ENCODE data around the gene BRD1. TPM values are rescaled to one million over a fixed set of nuclear protein-coding genes. Genes with fewer than 3 reads are reported as not detected.
"Not testable (repeated sequence)": the region's sequence is repeated elsewhere in the genome, so short reads cannot be mapped to it uniquely, and the experiment has no call there.

The BRD1 gene
- total RNA-seq, 1 experiment from 2014 or later, result 28.2 TPM

- no peaks in the 10 kb centered on the region for H3K4me1 ChIP-seq (replicated peaks)
- no peak overlapping the region for H3K4me3 ChIP-seq
- no peaks in the 10 kb centered on the region for H3K27me3 ChIP-seq (replicated peaks)
- 0 out of 2 replicates have a peak, but pooled peaks cover 6% of the 10 kb centered on the region for H3K9me3 ChIP-seq (replicated peaks)
- no peaks in the 10 kb centered on the region for H3K36me3 ChIP-seq
- no peak overlapping the region for H3K27ac ChIP-seq
- peak in 1 of 2 experiments; percentile 33 for DNase-seq (ENCODE audit: low read depth in 1 of 2, low spot score in 2 of 2)
These were observed 62.4 kb downstream of the BRD1 start for GRCh38 chr22:49765091-49765771.

GRCh38 chr22:49764127-49764581 is 63.5 kb downstream of the BRD1 start:
- Histone ChIP-seq H3K27ac (no peak overlapping the region), H3K36me3 (no peaks in the 10 kb centered on the region), H3K27me3 (replicated peaks) (no peaks in the 10 kb centered on the region; the same call in 1 of the 2 replicates), H3K4me3 (no peak overlapping the region), H3K9me3 (replicated peaks) (0 out of 2 replicates have a peak, but pooled peaks cover 6% of the 10 kb centered on the region), H3K4me1 (replicated peaks) (no peaks in the 10 kb centered on the region)
- DNase-seq (ENCODE audit: low read depth in 1 of 2, low spot score in 2 of 2), result no peak

GRCh38 chr22:49763696-49764095 is 64.0 kb downstream of the BRD1 start:
- 0 out of 2 replicates have a peak, but pooled peaks cover 6% of the 10 kb centered on the region for H3K9me3 ChIP-seq (replicated peaks)
- no peak overlapping the region for H3K4me3 ChIP-seq
- no peaks in the 10 kb centered on the region; the same call in 1 of the 2 replicates for H3K27me3 ChIP-seq (replicated peaks)
- peak in 1 of 2 experiments; percentile 28 for DNase-seq (ENCODE audit: low read depth in 1 of 2, low spot score in 2 of 2)
- no peak overlapping the region for H3K27ac ChIP-seq
- no peaks in the 10 kb centered on the region for H3K36me3 ChIP-seq
- no peaks in the 10 kb centered on the region for H3K4me1 ChIP-seq (replicated peaks)

GRCh38 chr22:49763138-49763537 is 64.5 kb downstream of the BRD1 start:
- Histone ChIP-seq H3K27me3 (replicated peaks) (no peaks in the 10 kb centered on the region; the same call in 1 of the 2 replicates), H3K4me1 (replicated peaks) (no peaks in the 10 kb centered on the region), H3K27ac (no peak overlapping the region), H3K9me3 (replicated peaks) (0 out of 2 replicates have a peak, but pooled peaks cover 6% of the 10 kb centered on the region), H3K4me3 (no peak overlapping the region), H3K36me3 (no peaks in the 10 kb centered on the region)
- DNase-seq (ENCODE audit: low read depth in 1 of 2, low spot score in 2 of 2), result peak in 1 of 2 experiments; percentile 32

GRCh38 chr22:49762571-49762970 is 65.1 kb downstream of the BRD1 start:
- DNase-seq (ENCODE audit: low read depth in 1 of 2, low spot score in 2 of 2); H3K4me3 ChIP-seq; H3K9me3 ChIP-seq (replicated peaks); H3K27me3 ChIP-seq (replicated peaks); H3K36me3 ChIP-seq; H3K4me1 ChIP-seq (replicated peaks); H3K27ac ChIP-seq: not testable (repeated sequence)

GRCh38 chr22:49761836-49762235 is 65.8 kb downstream of the BRD1 start:
- no peaks in the 10 kb centered on the region; the same call in none of the 2 replicates for H3K27me3 ChIP-seq (replicated peaks)
- H3K4me1 ChIP-seq (replicated peaks), result no peaks in the 10 kb centered on the region
- no peak overlapping the region for H3K27ac ChIP-seq
- H3K9me3 ChIP-seq (replicated peaks), result 0 out of 2 replicates have a peak, but pooled peaks cover 6% of the 10 kb centered on the region
- H3K4me3 ChIP-seq, result no peak overlapping the region
- DNase-seq (ENCODE audit: low read depth in 1 of 2, low spot score in 2 of 2), result no peak
- H3K36me3 ChIP-seq, result no peaks in the 10 kb centered on the region

GRCh38 chr22:49760630-49761571 is 66.8 kb downstream of the BRD1 start:
- no peak for DNase-seq (ENCODE audit: low read depth in 1 of 2, low spot score in 2 of 2)
- no peaks in the 10 kb centered on the region for H3K36me3 ChIP-seq
- H3K9me3 ChIP-seq (replicated peaks), result 0 out of 2 replicates have a peak, but pooled peaks cover 2% of the 10 kb centered on the region
- no peak overlapping the region for H3K4me3 ChIP-seq
- H3K4me1 ChIP-seq (replicated peaks), result no peaks in the 10 kb centered on the region
- H3K27ac ChIP-seq, result no peak overlapping the region
- H3K27me3 ChIP-seq (replicated peaks), result no peaks in the 10 kb centered on the region; the same call in none of the 2 replicates

- H3K27me3 ChIP-seq (replicated peaks), result no peaks in the 10 kb centered on the region; the same call in none of the 2 replicates
These were observed 67.4 kb downstream of the BRD1 start for GRCh38 chr22:49760280-49760629.

GRCh38 chr22:49756676-49757075 is 71.0 kb downstream of the BRD1 start:
- Histone ChIP-seq H3K36me3 (no peaks in the 10 kb centered on the region), H3K4me3 (no peak overlapping the region), H3K27me3 (replicated peaks) (no peaks in the 10 kb centered on the region; the same call in none of the 2 replicates), H3K4me1 (replicated peaks) (no peaks in the 10 kb centered on the region), H3K9me3 (replicated peaks) (no peaks in the 10 kb centered on the region), H3K27ac (no peak overlapping the region)
- peak in 1 of 2 experiments; percentile 44 for DNase-seq (ENCODE audit: low read depth in 1 of 2, low spot score in 2 of 2)

More at GRCh38 chr22:49760280-49760629, 67.4 kb downstream of the BRD1 start:
- no peak for DNase-seq (ENCODE audit: low read depth in 1 of 2, low spot score in 2 of 2)
- no peaks in the 10 kb centered on the region for H3K36me3 ChIP-seq
- 0 out of 2 replicates have a peak, but pooled peaks cover under 1% of the 10 kb centered on the region for H3K9me3 ChIP-seq (replicated peaks)
- H3K4me1 ChIP-seq (replicated peaks), result no peaks in the 10 kb centered on the region
- H3K27ac ChIP-seq, result no peak overlapping the region
- no peak overlapping the region for H3K4me3 ChIP-seq

GRCh38 chr22:49756201-49756600 is 71.5 kb downstream of the BRD1 start:
- H3K27ac ChIP-seq, result no peak overlapping the region
- H3K27me3 ChIP-seq (replicated peaks), result no peaks in the 10 kb centered on the region; the same call in none of the 2 replicates
- no peak for DNase-seq (ENCODE audit: low read depth in 1 of 2, low spot score in 2 of 2)
- H3K36me3 ChIP-seq, result no peaks in the 10 kb centered on the region
- H3K4me1 ChIP-seq (replicated peaks), result no peaks in the 10 kb centered on the region
- no peaks in the 10 kb centered on the region for H3K9me3 ChIP-seq (replicated peaks)
- no peak overlapping the region for H3K4me3 ChIP-seq

GRCh38 chr22:49755631-49756001 is 72.1 kb downstream of the BRD1 start:
- no peak for DNase-seq (ENCODE audit: low read depth in 1 of 2, low spot score in 2 of 2)
- Histone ChIP-seq H3K9me3 (replicated peaks) (no peaks in the 10 kb centered on the region), H3K27me3 (replicated peaks) (no peaks in the 10 kb centered on the region; the same call in none of the 2 replicates), H3K4me1 (replicated peaks) (no peaks in the 10 kb centered on the region), H3K4me3 (no peak overlapping the region), H3K36me3 (no peaks in the 10 kb centered on the region), H3K27ac (no peak overlapping the region)

GRCh38 chr22:49754696-49755630 is 72.7 kb downstream of the BRD1 start:
- Histone ChIP-seq H3K9me3 (replicated peaks) (no peaks in the 10 kb centered on the region), H3K27ac (no peak overlapping the region), H3K4me1 (replicated peaks) (no peaks in the 10 kb centered on the region), H3K4me3 (no peak overlapping the region), H3K36me3 (no peaks in the 10 kb centered on the region), H3K27me3 (replicated peaks) (no peaks in the 10 kb centered on the region; the same call in none of the 2 replicates)
- peak in 1 of 2 experiments; percentile 46 for DNase-seq (ENCODE audit: low read depth in 1 of 2, low spot score in 2 of 2)
